ENCODE measurements around the gene MPZ.
"Not testable (repeated sequence)": the region's sequence is repeated elsewhere in the genome, so short reads cannot be mapped to it uniquely, and the experiment has no call there.

Gene MPZ

DNA sequence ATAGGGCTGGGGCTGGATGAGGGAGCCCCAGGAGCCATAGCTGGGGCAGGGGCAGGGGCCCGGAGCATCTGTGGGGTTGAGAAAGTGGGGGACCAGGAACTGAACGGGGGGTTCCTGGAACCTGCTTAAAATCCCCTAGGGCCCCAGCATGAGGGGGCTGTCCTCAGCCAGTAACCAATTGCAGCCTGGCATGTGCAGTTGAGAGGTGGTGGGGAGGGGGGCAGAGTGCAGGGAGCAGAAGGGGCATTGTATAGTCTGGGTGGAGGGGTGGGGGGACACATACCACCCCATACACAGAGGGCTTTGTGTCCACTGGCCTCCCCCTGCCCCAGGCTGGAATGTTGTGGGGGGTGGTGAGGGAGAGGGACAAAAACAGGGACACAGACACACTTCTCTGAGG is at the start of gene MPZ:
Gene MPZ, minus strand, starts transcription at position 101 of the 400 bp plus-strand sequence. Its CDS starts 63 bp downstream, at position 38.
- no peak for DNase-seq

DNA sequence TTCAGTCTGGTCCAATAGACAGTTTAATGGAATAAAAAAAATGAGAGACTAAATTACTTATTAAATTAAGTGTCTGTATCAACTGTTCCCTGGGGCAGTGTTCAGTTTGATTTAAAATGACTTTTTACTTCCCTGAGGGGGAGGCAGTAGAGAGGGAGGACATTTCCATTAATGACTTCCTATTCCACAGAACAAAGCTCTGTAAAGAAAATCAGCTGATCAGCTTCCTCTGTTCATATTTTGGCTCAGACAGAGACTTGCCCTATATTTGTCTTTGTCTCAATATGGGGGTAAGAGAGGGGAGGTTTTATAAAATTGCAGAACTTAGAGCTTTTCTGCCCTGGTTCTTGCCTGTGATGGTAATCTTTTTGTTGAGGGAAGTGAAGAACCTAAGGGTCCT is 49.5 kb upstream of the MPZ start:
- DNase-seq = no peak

DNA sequence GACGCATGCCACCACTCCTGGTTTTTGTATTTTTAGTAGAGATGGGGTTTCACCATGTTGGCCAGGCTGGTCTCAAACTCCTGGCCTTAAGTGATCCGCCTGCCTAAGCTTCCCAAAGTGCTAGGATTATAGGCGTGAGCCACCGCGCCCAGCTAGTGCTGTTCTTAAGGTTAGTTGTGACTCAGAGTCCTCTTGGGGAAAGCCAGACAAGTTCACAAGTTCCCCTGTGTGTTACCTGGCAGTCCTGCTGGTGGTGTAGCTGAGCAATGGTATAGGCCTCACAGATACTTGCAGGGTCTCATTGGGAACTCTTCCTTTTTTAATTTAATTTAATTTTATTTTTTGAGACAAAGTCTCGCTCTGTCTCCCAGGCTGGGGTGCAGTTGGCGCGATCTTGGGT is 47.3 kb upstream of the MPZ start:
- no peak for DNase-seq

DNA sequence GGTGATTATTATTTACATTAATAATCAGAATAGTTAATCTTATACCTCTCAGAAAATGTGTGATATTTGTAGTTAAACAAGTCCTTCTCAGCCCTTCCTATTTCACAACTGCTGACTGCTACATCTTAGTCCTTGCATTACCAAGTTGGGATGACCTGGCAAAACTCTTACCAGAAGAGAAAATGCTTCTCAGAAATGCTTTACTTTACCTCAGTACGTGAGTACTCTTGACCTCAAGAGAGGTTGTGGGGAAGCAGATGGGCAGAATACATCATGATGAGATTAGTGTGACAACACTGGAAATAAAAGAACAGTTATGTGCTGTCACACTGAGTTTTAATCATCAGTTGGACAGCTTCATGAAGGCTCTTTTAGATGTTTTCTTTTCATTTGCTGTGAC is 41.7 kb upstream of the MPZ start:
- DNase-seq = no peak

- no peak for DNase-seq
These were observed 40.9 kb upstream of the MPZ start for GRCh38 chr1:161350671-161351070.

GRCh38 chr1:161342821-161343220 is 33.1 kb upstream of the MPZ start:
- no peak for DNase-seq

GRCh38 chr1:161342177-161342576 is 32.4 kb upstream of the MPZ start:
- DNase-seq = no peak

- DNase-seq = no peak
These were observed 26.0 kb upstream of the MPZ start for GRCh38 chr1:161335796-161336195.

DNA sequence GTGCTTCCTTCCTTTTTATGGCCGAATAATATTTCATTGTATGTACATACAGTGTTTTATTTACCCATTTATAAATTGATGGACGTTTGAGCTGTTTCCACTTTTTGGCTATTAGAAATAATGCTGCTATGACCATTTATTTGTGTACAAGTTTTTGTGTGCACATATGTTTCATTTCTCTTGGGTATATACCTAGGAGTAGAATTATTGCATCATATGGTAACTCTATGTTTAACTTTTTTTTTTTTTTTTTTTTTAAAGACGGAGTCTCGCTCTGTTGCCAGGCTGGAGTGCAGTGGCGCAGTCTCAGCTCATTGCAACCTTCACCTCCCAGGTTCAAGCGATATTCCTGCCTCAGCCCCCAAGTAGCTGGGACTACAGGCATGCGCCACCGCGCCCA is 23.4 kb upstream of the MPZ start:
- DNase-seq = no peak

DNA sequence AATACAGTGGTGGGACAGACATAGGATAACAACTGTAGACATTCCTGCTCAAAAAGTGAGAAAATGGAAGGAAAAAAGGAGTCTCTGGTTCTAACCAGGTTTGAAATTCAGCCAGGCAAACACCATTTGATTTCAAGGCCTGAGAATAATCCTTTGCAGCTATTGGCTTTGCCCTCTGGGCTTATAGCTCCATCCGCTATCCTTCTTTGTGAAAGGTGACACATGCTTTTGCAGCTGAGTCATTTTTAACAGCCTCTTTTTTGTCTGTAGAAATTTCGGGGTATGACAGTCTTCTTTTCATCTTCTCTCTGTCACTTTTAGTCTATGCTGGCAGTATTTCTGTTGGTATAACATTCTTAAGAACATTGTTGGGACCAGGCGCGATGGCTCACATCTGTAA is 20.6 kb upstream of the MPZ start:
- DNase-seq = no peak

DNA sequence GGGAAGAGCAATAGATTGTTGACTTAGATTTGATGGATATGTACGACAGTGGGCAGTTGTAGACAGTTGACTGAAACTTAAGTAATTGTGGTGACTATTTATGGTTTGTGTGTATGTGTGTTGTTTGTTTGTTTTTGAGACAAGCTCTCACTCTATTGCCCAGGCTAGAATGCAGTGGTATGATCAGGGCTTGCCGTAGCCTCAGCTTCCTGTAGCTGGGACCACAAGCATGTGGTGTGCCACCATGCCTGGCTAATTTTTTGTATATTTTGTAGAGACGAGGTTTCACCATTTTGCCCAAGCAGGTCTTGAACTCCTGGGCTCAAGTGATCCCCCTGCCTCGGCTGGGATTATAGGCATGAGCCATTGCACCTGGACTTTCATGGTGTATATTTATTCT is 14.3 kb upstream of the MPZ start:
- no peak for DNase-seq

- not testable (repeated sequence) for DNase-seq
These were observed 6.3 kb upstream of the MPZ start for GRCh38 chr1:161315841-161316674.

DNA sequence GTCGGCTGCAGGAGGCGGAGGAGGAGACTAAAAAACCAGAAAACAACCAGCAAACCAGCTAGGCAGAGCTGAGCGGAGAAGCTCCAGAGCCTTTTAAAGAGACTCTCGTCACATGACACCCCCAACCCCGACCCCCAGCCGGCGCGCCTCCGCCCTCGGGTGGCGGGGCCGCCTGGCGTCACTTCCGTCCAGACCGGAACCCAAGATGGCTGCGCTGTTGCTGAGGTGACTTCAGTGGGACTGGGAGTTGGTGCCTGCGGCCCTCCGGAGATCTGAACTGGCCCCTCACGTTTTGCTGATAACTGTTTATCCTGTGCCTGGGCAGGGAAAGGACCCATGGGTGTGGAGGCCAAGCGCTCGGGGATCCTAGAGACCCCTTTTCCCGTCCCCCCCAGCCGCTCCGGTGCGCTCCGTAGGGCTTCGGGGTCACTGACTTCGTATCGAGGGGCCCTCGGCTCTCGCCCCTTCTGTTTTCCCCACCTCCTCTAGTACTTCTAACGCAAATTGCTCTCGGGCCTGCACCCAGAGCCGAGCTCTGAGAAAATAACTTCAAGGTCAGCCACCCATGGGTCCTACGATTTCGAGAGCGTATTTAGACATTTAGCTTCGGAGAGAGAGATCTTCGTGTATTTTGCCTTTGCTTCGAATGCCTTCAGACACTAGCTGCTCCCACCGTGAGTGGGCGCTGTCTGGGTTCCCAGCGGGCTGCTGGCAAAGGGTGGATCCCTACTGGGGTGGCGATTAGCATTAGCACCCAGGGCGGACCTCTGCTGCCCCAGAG is 4.6 kb upstream of the MPZ start, which contains the start of gene SDHC:
Gene SDHC, plus strand, starts transcription at position 181 of the 781 bp plus-strand sequence. Its CDS starts 25 bp downstream, at position 206.
- DNase-seq = peak; percentile 85

GRCh38 chr1:161313554-161314200 is 3.9 kb upstream of the MPZ start:
- no peak for DNase-seq

- DNase-seq = no peak
These were observed 1.9 kb upstream of the MPZ start for GRCh38 chr1:161311595-161312181.

GRCh38 chr1:161307892-161308638 is 1.7 kb downstream of the MPZ start:
- DNase-seq = no peak

DNA sequence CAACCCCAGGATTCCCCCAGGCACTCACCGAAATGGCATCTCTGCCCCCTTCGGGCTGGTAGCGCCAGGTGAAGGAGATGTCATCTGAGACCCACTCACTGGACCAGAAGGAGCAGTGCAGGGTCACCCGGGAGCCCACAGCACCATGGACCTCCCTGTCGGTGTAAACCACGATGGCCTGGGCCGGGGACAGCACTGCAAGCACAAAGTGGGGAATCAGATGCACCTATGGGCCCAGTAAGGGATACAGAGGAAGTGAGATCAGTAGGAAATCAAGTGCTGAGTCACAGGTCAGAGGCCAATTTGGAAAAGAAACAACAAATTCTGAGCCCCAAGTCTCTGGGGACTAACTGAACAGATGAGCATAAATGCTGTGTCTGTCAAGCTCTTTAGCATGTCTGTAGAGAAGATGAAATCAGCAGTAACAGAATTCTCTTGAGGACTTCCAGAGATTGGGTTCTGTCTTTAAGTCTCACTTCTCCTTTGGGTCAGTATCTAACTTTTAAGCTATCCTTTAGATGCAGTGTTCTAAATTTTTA is 2.5 kb downstream of the MPZ start:
- DNase-seq = no peak

DNA sequence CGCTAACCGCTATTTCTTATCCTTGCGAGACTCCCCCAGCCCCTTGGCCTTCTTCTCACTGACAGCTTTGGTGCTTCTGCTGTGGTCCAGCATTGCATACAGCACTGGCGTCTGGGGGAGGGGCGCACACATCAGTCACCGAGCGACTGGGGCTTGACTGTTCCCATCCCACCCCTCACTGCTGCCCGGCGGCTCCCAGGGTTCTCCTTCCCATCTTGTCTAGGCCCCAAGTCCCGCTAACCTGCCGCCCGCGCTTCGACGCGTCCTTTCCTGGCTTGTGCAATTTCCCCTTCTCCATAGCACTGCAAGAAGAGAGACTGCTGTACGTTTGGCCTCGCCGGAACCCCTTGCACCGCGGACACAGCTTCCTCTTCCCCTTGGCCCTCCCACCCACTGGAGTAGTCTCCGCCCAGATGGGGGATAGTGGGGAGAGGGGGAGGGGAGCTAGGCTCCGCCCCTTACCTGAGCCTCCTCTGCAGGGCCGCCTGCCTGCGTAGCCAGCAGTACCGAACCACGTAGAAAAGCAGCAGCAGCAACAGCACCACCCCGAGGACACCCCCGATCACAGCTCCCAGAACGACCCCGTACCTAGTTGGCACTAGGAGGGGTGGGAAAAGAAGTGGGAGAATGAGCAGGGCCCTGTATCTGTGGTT is 3.8 kb downstream of the MPZ start:
- DNase-seq = peak; percentile 79

- no peak for DNase-seq
These were observed 4.6 kb downstream of the MPZ start for GRCh38 chr1:161304927-161305866.

DNA sequence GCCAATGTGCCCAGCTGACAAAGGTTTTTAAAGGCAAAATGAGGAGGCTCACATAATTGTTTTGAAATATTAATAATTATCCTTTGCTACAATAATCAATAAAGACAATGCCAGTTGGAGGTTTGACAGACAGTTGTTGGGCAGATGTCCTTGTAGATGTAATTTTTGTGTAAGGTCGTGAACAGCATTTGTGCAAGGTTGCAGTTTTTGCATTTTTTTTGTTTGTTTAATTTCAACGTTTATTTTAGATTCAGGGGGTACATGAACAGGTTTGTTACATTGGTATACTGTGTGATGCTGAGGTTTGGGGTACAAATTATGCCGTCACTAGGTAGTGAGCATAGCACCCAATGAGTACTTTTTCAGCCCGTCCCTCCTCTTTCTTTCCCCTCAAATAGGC is 9.3 kb downstream of the MPZ start:
- no peak for DNase-seq

Measured in NCI-H1092 (cell line).